Endothelial cell of umbilical vein (primary cell): ENCODE measurements around the gene NTN5. TPM values are rescaled to one million over a fixed set of nuclear protein-coding genes. Genes with fewer than 3 reads are reported as not detected.
A peak's percentile ranks its signal among the peaks of the same experiment; 100 is the strongest.

Experiments used
- BruUV-seq: library from RNA; stranded (reverse); fragments of 400-500 nt; replicated peaks from 2 replicates; lab custom pipeline; 2021; lab: Mats Ljungman, UMichigan
- CTCF ChIA-PET: fragments of 300-600, 350-600 bp; sonication (Branson Sonifier 250); formaldehyde crosslinking; loops from one replicate; lab custom pipeline; 2021; ENCODE audit warnings: antibody characterized with exemption, inconsistent platforms; lab: Charles Lee
- POLR2A ChIA-PET: fragments of 300-600, 350-600 bp; sonication (Branson Sonifier 250); formaldehyde crosslinking; loops from one replicate; lab custom pipeline; 2021; ENCODE audit warnings: antibody characterized with exemption, inconsistent platforms; lab: Charles Lee
- DNase-seq: peaks from one replicate; pipeline ENCODE4 v3.0.0-alpha.2; 2011; ENCODE audit warnings: low read depth, low spot score
- FAIRE-seq: peaks from 2 replicates; lab custom pipeline; 2011; peaks lifted over from hg19 to GRCh38; lab: Jason Lieb, UNC
- H2AFZ ChIP-seq: 2 replicates; pipeline ENCODE4 v1.6.0; 2012; ENCODE audit warnings: low read depth, low read length, control low read depth, inconsistent platforms
- H3K27ac ChIP-seq: 2 replicates; pipeline ENCODE4 v1.5.1; 2011; ENCODE audit warnings: low read depth, mild to moderate bottlenecking, control low read depth, low read length, moderate library complexity; ENCODE audit not compliant: insufficient read depth
- H3K27me3 ChIP-seq, 2 experiments: 2 replicates each; pipeline versions ENCODE4 v1.6.0 to v1.6.1; 2011; ENCODE audit warnings: low read length in 2 of 2, mixed read lengths in 1 of 2; ENCODE audit not compliant: control insufficient read depth in 2 of 2, insufficient read depth in 2 of 2
- H3K36me3 ChIP-seq, 2 experiments: 2 replicates in 1 of 2; 3 replicates in 1 of 2; pipeline ENCODE4 v1.5.1; 2011; ENCODE audit warnings: low read length in 2 of 2, mild to moderate bottlenecking in 1 of 2, moderate library complexity in 1 of 2; ENCODE audit not compliant: control insufficient read depth in 2 of 2, insufficient read depth in 2 of 2; ENCODE audit errors: extremely low read depth in 1 of 2
- H3K4me1 ChIP-seq: 3 replicates; pipeline ENCODE4 v1.5.1; 2011; ENCODE audit warnings: mild to moderate bottlenecking, low read length; ENCODE audit not compliant: control insufficient read depth, insufficient read depth; ENCODE audit errors: extremely low read depth
- H3K4me2 ChIP-seq: 2 replicates; pipeline ENCODE4 v1.6.1; 2011; ENCODE audit warnings: low read length, control low read depth, mixed read lengths; ENCODE audit not compliant: insufficient read depth
- H3K4me3 ChIP-seq, 3 experiments: fragments of 200-600 bp in 1 of 3; sonication (generic), shearing (Covaris generic) in 1 of 3; replicated peaks in 1 of 3; 2 replicates each; pipeline ENCODE4 v1.5.1; 2011 to 2016; ENCODE audit warnings: control low read depth in 3 of 3, low read length in 3 of 3, mild to moderate bottlenecking in 2 of 3, inconsistent platforms in 1 of 3, low read depth in 1 of 3, moderate library complexity in 1 of 3; ENCODE audit not compliant: insufficient read depth in 1 of 3
- H3K79me2 ChIP-seq: 2 replicates; pipeline ENCODE4 v1.6.0; 2012; ENCODE audit warnings: low read length, inconsistent platforms; ENCODE audit not compliant: control insufficient read depth, insufficient read depth
- H3K9ac ChIP-seq: replicated peaks from 2 replicates; pipeline ENCODE3; 2011; ENCODE audit warnings: low read length, control low read depth; ENCODE audit not compliant: insufficient read depth; ENCODE audit errors: extremely low read depth
- H3K9me1 ChIP-seq: replicated peaks from 3 replicates; pipeline ENCODE4 v1.6.0; 2011; ENCODE audit warnings: mild to moderate bottlenecking, low read length; ENCODE audit not compliant: control insufficient read depth, insufficient read depth; ENCODE audit errors: extremely low read depth
- H3K9me3 ChIP-seq: replicated peaks from 2 replicates; pipeline ENCODE4 v1.5.1; 2012; ENCODE audit warnings: low read length, inconsistent platforms; ENCODE audit not compliant: control insufficient read depth, insufficient read depth
- H4K20me1 ChIP-seq: replicated peaks from 2 replicates; pipeline ENCODE3; 2011; ENCODE audit warnings: mild to moderate bottlenecking, low read length; ENCODE audit not compliant: control insufficient read depth, insufficient read depth; ENCODE audit errors: extremely low read depth
- CTCF ChIP-seq, 2 donors: IDR thresholded peaks; 1 replicate in 1 of 2; 2 replicates in 1 of 2; pipeline ENCODE4 v1.5.1; 2011; ENCODE audit warnings: low read length in 2 of 2, mild to moderate bottlenecking in 2 of 2, moderate library complexity in 2 of 2, control low read depth in 1 of 2, inconsistent platforms in 1 of 2, low read depth in 1 of 2; ENCODE audit not compliant: insufficient read depth in 1 of 2; ENCODE audit errors: extremely low read depth in 1 of 2
- EZH2 ChIP-seq: IDR thresholded peaks from 2 replicates; pipeline ENCODE4 v1.6.1; 2012; ENCODE audit warnings: borderline replicate concordance, low read depth, mild to moderate bottlenecking, moderate library complexity, low read length, inconsistent platforms; ENCODE audit not compliant: severe bottlenecking
- FOS ChIP-seq: IDR thresholded peaks from 2 replicates; pipeline ENCODE4 v1.6.1; 2011; ENCODE audit warnings: mild to moderate bottlenecking, low read length, moderate library complexity, borderline replicate concordance; ENCODE audit not compliant: insufficient read depth
- GATA2 ChIP-seq: IDR thresholded peaks from 2 replicates; pipeline ENCODE4 v1.7.0; 2011; ENCODE audit warnings: low read depth, mild to moderate bottlenecking, moderate library complexity, mixed read lengths, low read length; ENCODE audit not compliant: insufficient read length, insufficient read depth
- JUN ChIP-seq: IDR thresholded peaks from 2 replicates; pipeline ENCODE4 v1.6.1; 2011; ENCODE audit warnings: borderline replicate concordance, low read depth; ENCODE audit not compliant: insufficient read length, insufficient read depth
- MAX ChIP-seq: IDR thresholded peaks from 2 replicates; pipeline ENCODE4 v1.6.1; 2011; ENCODE audit not compliant: insufficient read depth, insufficient read length
- MYC ChIP-seq: IDR thresholded peaks from one replicate; pipeline ENCODE4 v1.6.1; 2011; ENCODE audit warnings: mild to moderate bottlenecking, low read depth, low read length
- POLR2A ChIP-seq: IDR thresholded peaks from 2 replicates; pipeline ENCODE4 v1.6.1; 2012; ENCODE audit warnings: low read depth, mild to moderate bottlenecking, control low read depth, low read length
- POLR2AphosphoS5 ChIP-seq: IDR thresholded peaks from 2 replicates; pipeline ENCODE4 v1.6.1; 2012; ENCODE audit warnings: low read depth, mild to moderate bottlenecking, control low read depth, low read length, moderate library complexity; ENCODE audit not compliant: insufficient read depth
- dilution Hi-C: fragments of 300-500 bp; cut with MboI; formaldehyde crosslinking; loops from one replicate; pipeline ENCODE4 v1.15.0; 2019; ENCODE audit warnings: low sequenced_read_pairs; ENCODE audit not compliant: extremely low pct_ligation_motif_present
- intact Hi-C: fragments of 100-400 bp; cut with micrococcal nuclease; formaldehyde crosslinking; loops from one replicate; pipeline ENCODE4 v1.10.0; 2022
- polyA plus RNA-seq, 4 experiments: library from polyadenylated mRNA; depleted of rRNA in 3 of 4; stranded (reverse) in 3 of 4; unstranded in 1 of 4; fragments of >200 nt; gene quantifications; 2 replicates each; pipeline versions ENCODE4 v1.2.1 to v1.2.3, GENCODE V29; 2011 to 2012; ENCODE audit warnings: missing spikeins in 1 of 4
- total RNA-seq: library from RNA; stranded (reverse); gene quantifications from 2 replicates; pipeline ENCODE4 v1.2.3, GENCODE V29; 2021

NTN5 gene
- total and polyA plus RNA-seq, 2 donors (not counting 3 experiments of a cell fraction or from before 2014, with no cell fraction given), result 0.11 TPM; not detected in 1

- Histone ChIP-seq H3K79me2 (peaks cover 38% of the 10 kb centered on the region), H2AFZ (peak within 1 kb of the TSS; percentile 81), H4K20me1 (no peaks in the 10 kb centered on the region), H3K9me3 (no peaks in the 10 kb centered on the region), H3K36me3 (peaks cover 19 to 24% of the 10 kb centered on the region in 2 experiments), H3K27me3 (no peaks in the 10 kb centered on the region), H3K9ac (peak within 1 kb of the TSS; percentile 99), H3K27ac (peak within 1 kb of the TSS; percentile 86), H3K9me1 (no peaks in the 10 kb centered on the region), H3K4me1 (peaks cover 31% of the 10 kb centered on the region), H3K4me3 (peak within 1 kb of the TSS; percentile 85 to 99 (median 96)), H3K4me2 (peak within 1 kb of the TSS; percentile 99)
- DNase-seq (peak; percentile 100), FAIRE-seq (peak; percentile 99)
- dilution Hi-C loops, result no loop called here
- BruUV-seq, result no TSS peak
- TF ChIP-seq MAX (peak; percentile 59), MYC (peak; percentile 47), EZH2 (no peak), CTCF (IDR thresholded peaks at IDR 0.05; ENCODE audit: extremely low read depth in 1 of 2, insufficient read depth in 1 of 2, low read depth in 1 of 2, low read length in 2 of 2) (no peak), POLR2AphosphoS5 (peak; percentile 98), POLR2A (peak; percentile 96), GATA2 (peak; percentile 23), JUN (peak; percentile 2), FOS (peak; percentile 18)
- CTCF ChIA-PET, result interaction anchor here (0.7 to 1.4 kb wide), 4 partner anchors 10 to 27 kb away, joined by 3 to 12 read pairs (median 4); partner anchors contain the start of gene CA11
- POLR2A ChIA-PET, result interaction anchor here (0.5 to 1.6 kb wide), 13 partner anchors 10 to 374 kb away, joined by 3 to 15 read pairs (median 4); partner anchors contain the start of genes GYS1 and RUVBL2
- intact Hi-C loops, result loop anchor here (1.0 kb wide), 1 partner anchor 18 kb away; the partner anchor contains the start of gene DBP
These were observed 53.7 kb downstream of the NTN5 start, which contains the start of the genes RPL18 and SPHK2 for GRCh38 chr19:48618916-48619691. RPL18 (minus strand) TSS chr19:48619178; CDS start chr19:48619143, 35 bp downstream. SPHK2 (plus strand) TSS chr19:48619506; CDS start chr19:48620515, 1,009 bp downstream.
